PC-3 (cell line): Measurements from ENCODE around the gene MYO10. TPM values are rescaled to one million over a fixed set of nuclear protein-coding genes. Genes with fewer than 3 reads are reported as not detected.
"Not testable (repeated sequence)": the region's sequence is repeated elsewhere in the genome, so short reads cannot be mapped to it uniquely, and the experiment has no call there.

Source experiments
- ATAC-seq: fragments of 200-7000 bp; cut with Tn5 transposase; 2 replicates; pipeline ENCODE4 v1.9.1; 2020; ENCODE audit warnings: mild to moderate bottlenecking, moderate library complexity
- Bru-seq: library from RNA; stranded (reverse); fragments of 400-500 nt; gene quantifications from one replicate; lab custom pipeline; 2021; lab: Mats Ljungman, UMichigan
- BruChase-seq, 2 experiments: library from RNA; stranded (reverse); fragments of 400-500 nt; gene quantifications; one replicate each; lab custom pipeline; 2021; lab: Mats Ljungman, UMichigan
- BruUV-seq: library from RNA; stranded (reverse); fragments of 400-500 nt; replicated peaks from 2 replicates; lab custom pipeline; 2021; lab: Mats Ljungman, UMichigan
- CTCF ChIA-PET: fragments of 300-600 bp; sonication (Branson Sonifier 250); formaldehyde crosslinking; loops from one replicate; lab custom pipeline; 2022; ENCODE audit warnings: antibody characterized with exemption; lab: Charles Lee
- POLR2A ChIA-PET: fragments of 300-600 bp; sonication (Branson Sonifier 250); formaldehyde crosslinking; loops from one replicate; lab custom pipeline; 2022; ENCODE audit warnings: antibody characterized with exemption; ENCODE audit not compliant: unreplicated experiment; lab: Charles Lee
- DNase-seq: peaks from one replicate; pipeline ENCODE4 v3.0.0-alpha.2; 2015
- H2AFZ ChIP-seq: fragments of 300-600 bp; sonication (generic); 2 replicates; pipeline ENCODE4 v1.6.0; 2016; ENCODE audit warnings: antibody characterized with exemption, low read length
- H3F3A ChIP-seq: fragments of 300-600 bp; sonication (generic); one replicate; pipeline ENCODE4 v1.6.0; 2017; ENCODE audit warnings: antibody characterized with exemption, low read length, control low read depth, mild to moderate bottlenecking; ENCODE audit not compliant: unreplicated experiment
- H3K27ac ChIP-seq: fragments of 300-600 bp; sonication (generic); 2 replicates; pipeline ENCODE4 v1.5.1; 2016; ENCODE audit warnings: mild to moderate bottlenecking, low read length
- H3K27me3 ChIP-seq: fragments of 300-600 bp; sonication (generic); 2 replicates; pipeline ENCODE4 v1.6.1; 2016; ENCODE audit warnings: low read length, mixed read lengths
- H3K36me3 ChIP-seq: fragments of 300-600 bp; sonication (generic); 2 replicates; pipeline ENCODE4 v1.6.1; 2016; ENCODE audit warnings: low read depth, mixed run types, low read length, mixed read lengths
- H3K4me1 ChIP-seq: fragments of 300-600 bp; sonication (generic); 2 replicates; pipeline ENCODE4 v1.5.1; 2016; ENCODE audit warnings: low read length; ENCODE audit not compliant: insufficient read depth
- H3K4me2 ChIP-seq: fragments of 300-600 bp; sonication (generic); 2 replicates; pipeline ENCODE4 v1.6.0; 2016; ENCODE audit warnings: low read length
- H3K4me3 ChIP-seq: fragments of 300-600 bp; sonication (generic); 2 replicates; pipeline ENCODE4 v1.5.1; 2016; ENCODE audit warnings: mild to moderate bottlenecking, low read length, mixed read lengths
- H3K79me2 ChIP-seq: fragments of 300-600 bp; sonication (generic); 2 replicates; pipeline ENCODE4 v1.6.1; 2017; ENCODE audit warnings: low read length, mixed read lengths
- H3K9ac ChIP-seq: fragments of 300-600 bp; sonication (generic); 2 replicates; pipeline ENCODE4 v1.6.0; 2016; ENCODE audit warnings: mild to moderate bottlenecking, low read length
- H3K9me2 ChIP-seq: fragments of 300-600 bp; sonication (generic); replicated peaks from 2 replicates; pipeline ENCODE4 v1.6.1; 2016; ENCODE audit warnings: mixed run types, low read length, mixed read lengths
- H3K9me3 ChIP-seq: fragments of 300-600 bp; sonication (generic); 2 replicates; pipeline ENCODE4 v1.6.1; 2016; ENCODE audit warnings: low read length, mixed read lengths
- H4K20me1 ChIP-seq: fragments of 300-600 bp; sonication (generic); 2 replicates; pipeline ENCODE4 v1.6.1; 2016; ENCODE audit warnings: low read length, mixed read lengths
- CTCF ChIP-seq: fragments of 300-600 bp; sonication (generic); conservative IDR thresholded peaks from 2 replicates; pipeline ENCODE4 v1.5.1; 2017; ENCODE audit warnings: antibody characterized with exemption, low read depth, mild to moderate bottlenecking, low read length
- EZH2 ChIP-seq: fragments of 300-600 bp; sonication (generic); IDR thresholded peaks from one replicate; pipeline ENCODE4 v1.6.1; 2017; ENCODE audit warnings: antibody characterized with exemption, mild to moderate bottlenecking, low read length; ENCODE audit not compliant: unreplicated experiment
- EZH2phosphoT487 ChIP-seq: fragments of 300-600 bp; sonication (generic); IDR thresholded peaks from 2 replicates; pipeline ENCODE4 v1.6.1; 2018; ENCODE audit warnings: mild to moderate bottlenecking, antibody characterized with exemption, low read length, borderline replicate concordance
- intact Hi-C: fragments of 100-400 bp; cut with micrococcal nuclease; formaldehyde crosslinking; loops from 2 replicates; pipeline ENCODE4 v1.9.0; 2023
- long read RNA-seq: library from polyadenylated mRNA; unstranded; transcript quantifications from one replicate; pipeline ENCODE4 v2.0.0, GENCODE V29; 2021; ENCODE audit not compliant: unreplicated experiment
- total RNA-seq: library from RNA; depleted of rRNA; stranded (reverse); fragments of >200 nt; gene quantifications from 2 replicates; pipeline ENCODE4 v1.2.3, GENCODE V29; 2014; rRNA removed

The MYO10 gene
- total RNA-seq, result 52.3 and 72.3 TPM in 2 replicates
- Bru-seq, nascent RNA, result percentile 75 among the genes with signal in this experiment
- BruChase-seq, experiment 1, labeled RNA remaining after a 6-hour chase, result percentile 70 among the genes with signal in this experiment
- percentile 67 among the genes with signal in this experiment for BruChase-seq, experiment 2, labeled RNA remaining after a 2-hour chase
- long read RNA-seq, partial matches to known transcripts, result 39 of 56 reads
- long read RNA-seq, other reads (novel, unspliced or antisense), result 17 of 56 reads

- ATAC-seq (peak; percentile 63), DNase-seq (peak; percentile 89)
- Histone ChIP-seq H3K27me3 (no peaks in the 10 kb centered on the region), H3K4me2 (peak within 1 kb of the TSS; percentile 85), H3K27ac (peak within 1 kb of the TSS; percentile 62), H3F3A (no peaks in the 10 kb centered on the region), H3K9ac (peak within 1 kb of the TSS; percentile 89), H4K20me1 (peaks cover 43% of the 10 kb centered on the region), H3K9me2 (no peaks in the 10 kb centered on the region), H3K79me2 (peaks cover 46% of the 10 kb centered on the region), H3K9me3 (no peaks in the 10 kb centered on the region), H2AFZ (peak within 1 kb of the TSS; percentile 92), H3K36me3 (no peaks in the 10 kb centered on the region), H3K4me1 (peaks cover 34% of the 10 kb centered on the region), H3K4me3 (peak within 1 kb of the TSS; percentile 76)
- ChIA-PET POLR2A (interaction anchor here (0.6 to 1.3 kb wide), 15 partner anchors 9 to 715 kb away, joined by 3 to 18 read pairs (median 4); no protein-coding TSS in a partner anchor), CTCF (interaction anchor here (0.5 to 1.0 kb wide), 5 partner anchors 87 to 253 kb away, joined by 3 to 17 read pairs (median 6); no protein-coding TSS in a partner anchor)
- TF ChIP-seq EZH2 (no peak), CTCF (no peak), EZH2phosphoT487 (no peak)
- TSS peak; percentile 87 for BruUV-seq
- intact Hi-C loops, result loop anchor here (1.0 to 10.0 kb wide), 3 partner anchors 62 to 196 kb away; no protein-coding TSS in a partner anchor
Observed at GRCh38 chr5:16936150-16936988, at the start of gene MYO10. Gene MYO10 (minus strand): TSS chr5:16936288. CDS start chr5:16935808, 480 bp downstream.

GRCh38 chr5:16985304-16985703, 49.2 kb upstream of the MYO10 start:
- H3K9me2 ChIP-seq, H2AFZ ChIP-seq, H3K36me3 ChIP-seq, H3K79me2 ChIP-seq, POLR2A ChIA-PET, H3K4me2 ChIP-seq, CTCF ChIA-PET, H3K9ac ChIP-seq, DNase-seq, H3K9me3 ChIP-seq, H3K27ac ChIP-seq, H3K4me3 ChIP-seq, ATAC-seq, H3K27me3 ChIP-seq, H4K20me1 ChIP-seq, intact Hi-C loops, BruUV-seq, H3K4me1 ChIP-seq, H3F3A ChIP-seq: not testable (repeated sequence)

DNA sequence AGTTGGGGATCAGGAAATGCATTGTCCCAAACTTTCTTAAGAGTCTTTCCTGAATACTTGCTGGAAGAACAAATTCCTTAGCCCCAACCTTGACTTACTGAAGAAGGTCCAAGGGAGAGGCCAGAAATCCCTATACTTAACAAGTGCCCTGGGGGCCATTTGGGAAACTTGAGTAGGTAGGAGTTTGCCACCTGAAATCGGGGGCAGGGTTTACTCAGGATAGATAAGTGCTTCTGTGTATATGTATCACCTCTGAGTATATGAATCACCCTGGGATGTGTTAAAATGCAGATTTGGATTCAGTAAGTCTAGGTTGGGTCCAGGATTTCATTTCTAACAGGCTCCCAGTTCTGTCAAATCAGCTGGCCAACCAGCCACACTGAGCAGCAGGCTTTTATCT, 47.9 kb upstream of the MYO10 start:
- Histone ChIP-seq H3K79me2 (no peaks in the 10 kb centered on the region), H4K20me1 (no peaks in the 10 kb centered on the region), H3F3A (no peaks in the 10 kb centered on the region), H2AFZ (no peak overlapping the region), H3K9ac (no peak overlapping the region), H3K9me3 (no peaks in the 10 kb centered on the region), H3K36me3 (no peaks in the 10 kb centered on the region), H3K4me1 (no peaks in the 10 kb centered on the region), H3K27me3 (no peaks in the 10 kb centered on the region), H3K4me2 (no peak overlapping the region), H3K4me3 (no peak overlapping the region), H3K27ac (no peak overlapping the region), H3K9me2 (no peaks in the 10 kb centered on the region)
- peak; percentile 63 for DNase-seq
- POLR2A ChIA-PET, result no interaction called here
- intact Hi-C loops, result no loop called here
- no TSS peak for BruUV-seq
- CTCF ChIA-PET, result no interaction called here
- TF ChIP-seq CTCF (no peak), EZH2 (no peak), EZH2phosphoT487 (no peak)
- ATAC-seq, result peak; percentile 15; the same call in 1 of the 2 replicates
